ENCODE data around the gene ARFGAP1.
"Not testable (repeated sequence)": the region's sequence is repeated elsewhere in the genome, so short reads cannot be mapped to it uniquely, and the experiment has no call there.

ARFGAP1 gene

GRCh38 chr20:63293456-63293855 lies 20.8 kb downstream of the ARFGAP1 start:
- DNase-seq, result no peak

- no peak for DNase-seq
Measured at GRCh38 chr20:63293871-63294535, 21.4 kb downstream of the ARFGAP1 start.

- no peak for DNase-seq
Measured at GRCh38 chr20:63294536-63294900, 21.9 kb downstream of the ARFGAP1 start.

DNA sequence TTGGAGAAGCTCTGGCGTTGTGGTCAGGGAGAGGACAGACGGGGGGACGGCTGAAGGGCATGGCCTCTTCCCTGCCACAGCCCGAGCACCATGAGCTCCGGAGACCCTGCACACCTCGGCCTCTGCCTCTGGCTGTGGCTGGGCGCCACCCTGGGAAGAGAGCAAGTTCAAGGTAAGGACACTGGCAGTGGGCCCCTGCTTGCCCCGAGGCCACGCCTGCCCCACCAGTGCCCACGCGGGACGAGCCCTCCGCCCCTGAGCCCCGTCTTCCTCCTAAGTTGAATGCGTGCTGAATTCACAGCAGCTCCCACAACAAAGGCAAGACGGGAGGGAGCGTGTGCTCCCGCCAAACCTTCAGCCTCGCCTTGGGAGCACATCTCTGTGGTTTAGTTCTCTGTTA lies 22.4 kb downstream of the ARFGAP1 start:
- DNase-seq, result no peak

DNA sequence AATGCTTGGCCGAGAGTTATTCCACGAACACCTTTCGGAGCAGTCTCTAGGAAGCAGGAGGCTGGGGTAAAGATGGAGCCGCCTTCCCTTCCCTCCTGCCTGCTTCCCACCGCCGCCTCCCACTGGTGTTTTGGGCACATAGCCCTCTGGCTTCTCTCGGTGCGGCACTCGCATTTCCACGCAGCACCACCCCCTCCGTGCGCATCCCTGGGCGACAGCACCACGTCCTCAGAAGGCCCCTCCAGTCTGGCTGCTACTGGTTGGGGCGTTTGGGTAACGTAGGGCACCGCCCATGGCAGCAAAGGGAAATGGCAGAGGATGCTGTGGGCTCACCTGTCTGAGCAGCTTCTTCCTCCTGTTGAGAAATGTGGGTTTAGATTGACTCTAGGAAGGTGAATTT lies 22.8 kb downstream of the ARFGAP1 start:
- peak in 1 of 2 donors; percentile 25 for DNase-seq

DNA sequence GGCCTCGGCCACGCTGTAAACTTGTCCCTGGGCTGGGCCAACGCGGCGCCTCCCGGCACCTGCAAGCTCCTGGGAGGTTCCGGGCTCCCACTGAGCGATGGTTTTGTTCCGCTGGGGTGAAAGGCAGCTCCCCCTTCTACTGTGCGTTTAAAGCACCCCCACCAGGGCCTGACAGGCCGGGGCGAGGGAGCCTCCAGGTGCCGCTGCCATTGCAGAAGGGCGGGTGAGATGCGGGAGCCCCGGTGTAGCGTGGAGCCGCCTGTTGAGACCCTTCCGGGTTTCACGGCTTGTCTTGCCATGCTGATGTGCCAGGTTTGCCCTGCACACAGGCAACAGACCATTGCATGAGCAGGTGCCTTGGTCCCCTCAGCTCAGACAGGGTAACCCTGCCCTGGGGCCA lies 23.2 kb downstream of the ARFGAP1 start:
- no peak for DNase-seq

DNA sequence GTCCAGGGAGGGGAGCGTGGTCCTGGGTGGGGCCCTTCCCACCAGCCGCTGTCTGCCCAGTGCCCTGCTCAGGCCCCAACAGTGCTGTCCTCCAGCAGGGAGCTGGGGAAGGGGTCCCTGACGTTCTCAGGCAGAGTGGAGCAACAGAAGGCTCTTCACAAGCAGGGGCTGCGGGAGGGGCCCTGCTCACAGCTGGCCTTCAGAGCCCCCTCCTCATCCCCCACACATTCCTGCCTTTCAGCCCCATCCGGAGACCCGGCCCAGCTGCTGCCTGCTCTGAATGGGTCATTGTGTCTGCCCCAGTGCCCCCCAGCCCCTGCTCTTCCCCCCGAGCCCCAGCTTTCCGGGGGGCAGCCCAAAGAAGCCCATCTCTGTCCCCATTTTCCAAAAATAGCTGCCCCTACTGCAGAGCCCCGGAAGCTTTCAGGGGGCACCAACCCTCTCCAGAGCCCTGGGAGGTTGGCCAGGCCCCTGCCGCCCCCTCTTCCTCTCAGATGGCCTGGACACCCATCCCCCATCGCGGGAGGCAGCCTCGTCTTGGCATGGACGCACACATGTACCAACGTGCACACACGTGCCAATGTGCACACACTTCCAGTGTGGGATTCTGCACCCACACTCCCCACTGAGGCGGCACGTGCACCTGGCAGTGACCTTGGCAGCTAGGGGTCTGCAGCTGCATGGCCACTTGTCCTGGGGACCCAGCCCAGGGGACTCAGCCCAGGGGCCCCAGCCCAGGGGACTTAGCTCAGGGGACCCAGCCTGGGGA lies 24.1 kb downstream of the ARFGAP1 start:
- no peak for DNase-seq

- DNase-seq, result no peak
Measured at GRCh38 chr20:63297371-63297781, 24.8 kb downstream of the ARFGAP1 start.

- DNase-seq, result no peak
Measured at GRCh38 chr20:63297796-63298572, 25.4 kb downstream of the ARFGAP1 start.

DNA sequence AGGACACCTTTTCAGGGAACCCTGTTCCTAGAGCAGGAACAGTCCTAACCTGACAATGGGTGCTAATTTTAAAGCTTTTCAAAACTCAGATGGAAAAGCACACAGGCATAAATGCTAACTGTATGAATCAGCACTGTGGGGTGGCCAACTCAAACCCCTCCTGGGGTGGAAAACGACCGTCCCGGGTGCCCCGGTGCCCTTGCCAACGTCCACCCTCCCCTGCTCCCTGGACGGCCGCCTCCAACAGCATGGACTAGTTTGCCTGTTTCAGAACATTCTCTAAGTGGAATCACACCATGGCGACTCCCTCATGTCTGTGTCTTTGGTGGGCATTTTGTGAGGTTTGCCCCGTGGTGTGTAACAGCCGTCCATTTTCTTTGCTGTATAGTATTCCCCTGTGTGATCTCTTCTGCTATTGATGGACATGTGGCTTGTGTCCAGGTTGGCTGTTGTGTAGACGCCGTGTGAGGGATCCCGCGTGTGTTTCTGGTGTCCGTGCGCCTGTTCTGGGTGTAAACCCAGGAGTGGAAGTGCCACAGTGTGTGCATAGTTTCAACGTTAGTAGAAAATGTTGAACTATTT lies 26.2 kb downstream of the ARFGAP1 start:
- DNase-seq, result no peak

GRCh38 chr20:63301671-63302070 lies 29.1 kb downstream of the ARFGAP1 start:
- DNase-seq, result no peak

DNA sequence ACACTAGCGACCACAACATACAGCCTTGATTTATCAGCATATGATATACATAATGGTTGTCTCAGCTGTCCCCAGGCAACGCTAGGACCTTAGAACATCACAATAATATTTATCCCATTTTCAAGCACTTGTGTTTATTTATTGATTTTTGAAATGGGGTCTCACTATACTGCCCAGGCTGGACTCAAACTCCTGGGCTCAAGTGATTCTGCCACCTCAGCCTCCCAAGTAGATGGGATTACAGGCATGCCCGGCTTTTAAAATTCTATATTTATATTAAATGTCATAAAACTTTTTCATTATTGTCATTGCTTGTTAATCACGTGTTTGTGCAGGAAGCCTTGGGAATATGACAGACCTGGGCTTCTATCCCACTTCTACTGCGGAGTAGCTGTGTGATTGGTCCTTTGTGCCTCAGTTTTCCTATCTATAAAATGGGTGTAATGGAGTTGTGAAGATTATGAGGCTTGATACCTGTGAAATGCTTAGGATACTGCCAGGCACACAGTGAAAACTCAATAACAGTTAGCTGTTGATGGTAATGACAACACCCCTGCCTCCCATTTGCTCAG lies 30.6 kb downstream of the ARFGAP1 start:
- no peak for DNase-seq

DNA sequence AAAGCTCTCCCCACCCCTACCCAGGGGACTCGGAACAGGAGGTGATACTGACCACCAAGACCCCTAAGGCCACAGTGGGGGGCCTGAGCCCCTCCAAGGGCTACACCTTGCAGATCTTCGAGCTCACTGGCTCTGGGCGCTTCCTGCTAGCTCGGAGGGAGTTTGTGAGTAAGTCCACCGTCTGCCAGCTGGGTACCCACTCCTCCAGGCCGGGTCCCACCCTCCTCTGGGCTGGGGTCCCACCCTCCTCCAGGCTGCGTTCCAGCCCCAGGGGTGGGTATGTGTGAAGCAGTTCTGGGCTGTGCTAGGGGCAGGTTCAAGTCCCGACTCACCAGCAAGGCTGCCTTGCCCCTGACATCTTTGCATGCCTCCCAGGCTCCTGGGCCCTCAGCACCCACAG lies 32.8 kb downstream of the ARFGAP1 start:
- no peak for DNase-seq

DNA sequence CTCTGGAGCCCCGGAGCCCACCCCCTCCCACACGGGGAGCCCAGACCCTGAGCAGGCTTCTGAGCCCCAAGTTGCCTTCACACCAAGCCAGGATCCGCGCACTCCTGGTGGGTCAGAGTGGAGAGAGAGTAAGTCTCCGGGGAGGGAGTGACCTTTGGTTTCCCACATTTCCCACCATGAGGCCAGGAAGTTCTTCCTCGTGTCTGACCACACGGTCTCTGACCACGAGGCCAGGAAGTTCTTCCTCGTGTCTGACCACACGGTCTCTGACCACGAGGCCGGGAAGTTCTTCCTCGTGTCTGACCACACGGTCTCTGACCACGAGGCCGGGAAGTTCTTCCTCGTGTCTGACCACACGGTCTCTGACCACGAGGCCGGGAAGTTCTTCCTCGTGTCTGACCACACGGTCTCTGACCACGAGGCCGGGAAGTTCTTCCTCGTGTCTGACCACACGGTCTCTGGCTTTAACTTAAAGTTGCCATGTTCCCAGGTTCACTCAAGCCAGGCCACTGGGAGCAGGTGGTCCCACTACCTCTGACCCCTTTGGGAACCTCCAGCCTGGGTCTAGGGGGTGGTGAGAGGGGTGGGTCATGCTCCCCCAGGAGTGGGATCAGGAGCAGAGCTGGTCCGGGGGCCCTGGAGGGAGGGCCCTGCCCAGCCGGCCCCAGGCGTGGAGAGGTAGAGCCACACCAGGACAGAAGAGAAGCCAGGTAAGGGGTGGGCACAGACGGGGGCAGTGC lies 33.5 kb downstream of the ARFGAP1 start:
- DNase-seq, result not testable (repeated sequence)

GRCh38 chr20:63306673-63307537 lies 34.3 kb downstream of the ARFGAP1 start:
- DNase-seq, result no peak

GRCh38 chr20:63307538-63308217 lies 35.1 kb downstream of the ARFGAP1 start:
- no peak for DNase-seq

DNA sequence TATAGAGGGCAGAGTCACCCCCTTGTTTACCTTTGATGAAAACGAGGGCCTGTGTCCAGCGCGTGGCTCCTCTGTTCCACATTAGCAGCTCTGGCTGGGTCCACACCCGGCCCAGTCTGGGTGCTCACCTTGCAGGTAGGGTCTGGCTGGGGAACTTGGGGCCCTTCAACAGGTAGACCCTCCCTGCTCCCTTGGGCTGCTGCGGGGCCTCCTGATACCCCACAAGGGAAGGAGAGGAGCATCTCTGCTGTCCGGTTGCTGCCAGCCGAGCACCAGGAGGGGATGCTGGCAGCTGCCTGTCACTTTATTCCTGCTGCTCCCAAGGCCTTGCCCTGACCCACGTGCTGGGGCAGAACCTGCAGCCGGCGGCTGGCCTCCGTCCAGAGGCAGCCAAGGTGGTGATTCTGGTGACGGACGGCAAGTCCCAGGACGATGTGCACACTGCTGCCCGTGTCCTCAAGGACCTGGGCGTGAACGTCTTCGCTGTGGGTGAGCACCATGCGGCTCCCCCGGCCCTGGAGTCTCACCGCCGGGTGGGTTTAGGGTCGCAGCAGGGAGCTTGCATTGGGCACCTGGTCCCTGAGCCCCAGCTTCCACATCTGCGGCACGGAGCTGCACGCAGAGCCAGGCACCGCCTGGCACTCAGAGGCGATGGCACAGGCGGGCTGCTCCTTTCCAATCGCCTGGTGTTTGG lies 35.8 kb downstream of the ARFGAP1 start:
- DNase-seq, result no peak

DNA sequence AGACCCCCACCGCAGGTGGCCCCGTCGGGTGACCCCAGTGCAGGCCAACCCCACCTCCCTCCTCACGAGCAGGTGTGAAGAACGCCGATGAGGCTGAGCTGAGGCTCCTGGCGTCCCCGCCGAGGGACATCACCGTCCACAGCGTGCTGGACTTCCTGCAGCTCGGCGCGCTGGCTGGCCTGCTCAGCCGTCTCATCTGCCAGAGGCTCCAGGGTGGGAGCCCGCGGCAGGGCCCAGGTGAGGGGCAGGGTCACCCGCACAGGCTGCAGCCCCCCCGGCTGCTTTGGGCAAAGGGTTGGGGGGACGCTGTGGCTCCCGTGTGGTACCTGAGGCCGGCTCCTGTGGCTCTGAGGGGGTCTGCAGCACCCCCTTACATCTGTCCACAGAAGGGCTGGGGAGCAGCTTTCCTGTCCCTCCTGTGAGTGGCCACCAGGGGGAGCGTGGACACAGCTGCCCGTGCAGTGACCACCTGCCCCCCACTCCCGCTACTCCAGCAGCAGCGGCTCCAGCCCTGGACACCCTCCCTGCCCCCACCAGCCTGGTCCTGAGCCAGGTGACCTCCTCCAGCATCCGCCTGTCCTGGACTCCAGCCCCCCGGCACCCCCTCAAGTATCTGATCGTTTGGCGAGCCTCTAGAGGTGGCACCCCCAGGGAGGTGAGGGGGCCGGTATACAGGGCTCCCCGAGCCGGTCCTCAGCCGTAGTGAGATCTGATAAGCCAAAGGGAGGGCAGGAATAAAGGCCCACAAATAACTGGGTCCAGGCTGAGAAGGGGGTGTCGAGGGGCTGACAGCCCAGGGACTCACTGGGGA lies 36.9 kb downstream of the ARFGAP1 start:
- peak in 1 of 2 donors; percentile 33 for DNase-seq
